Spleen (tissue), 11 donors: ENCODE measurements around the gene GLB1L. TPM values are rescaled to one million over a fixed set of nuclear protein-coding genes. Genes with fewer than 3 reads are reported as not detected.

Source experiments
- DNase-seq: peaks from one replicate; pipeline ENCODE4 v3.0.0-alpha.2; 2020
- H3K27ac ChIP-seq, 8 donors: fragments of 200-600 bp; sonication (generic) in 7 of 8; 1 replicate in 4 of 8; 2 replicates in 4 of 8; pipeline versions ENCODE4 v1.5.0 to v1.8.0; 2016 to 2021; ENCODE audit warnings: inconsistent platforms in 4 of 8, mild to moderate bottlenecking in 4 of 8, moderate library complexity in 1 of 8
- H3K27me3 ChIP-seq, 7 donors: fragments of 200-600 bp; sonication (generic) in 6 of 7; replicated peaks in 1 of 7; 1 replicate in 4 of 7; 2 replicates in 3 of 7; pipeline versions ENCODE4 v1.5.0 to v1.8.0; 2016 to 2021; ENCODE audit warnings: inconsistent platforms in 3 of 7, mild to moderate bottlenecking in 1 of 7
- H3K36me3 ChIP-seq, 6 donors: fragments of 200-600 bp; sonication (generic) in 5 of 6; 1 replicate in 4 of 6; 2 replicates in 2 of 6; pipeline versions ENCODE4 v1.5.0 to v1.8.0; 2016 to 2021; ENCODE audit warnings: inconsistent platforms in 2 of 6
- H3K4me1 ChIP-seq, 6 donors: fragments of 200-600 bp; sonication (generic) in 5 of 6; 1 replicate in 3 of 6; 2 replicates in 3 of 6; pipeline versions ENCODE4 v1.5.0 to v1.8.0; 2016 to 2021; ENCODE audit warnings: inconsistent platforms in 3 of 6
- H3K4me3 ChIP-seq, 8 donors: fragments of 200-600 bp; sonication (generic) in 7 of 8; 1 replicate in 4 of 8; 2 replicates in 4 of 8; pipeline versions ENCODE4 v1.5.0 to v1.8.0; 2016 to 2021; ENCODE audit warnings: inconsistent platforms in 4 of 8, mild to moderate bottlenecking in 4 of 8, moderate library complexity in 2 of 8
- H3K9me3 ChIP-seq, 8 donors: fragments of 200-600 bp; sonication (generic) in 7 of 8; 1 replicate in 4 of 8; 2 replicates in 4 of 8; pipeline versions ENCODE4 v1.5.0 to v1.8.0; 2016 to 2021; ENCODE audit warnings: inconsistent platforms in 4 of 8
- POLR2A ChIP-seq, 3 donors: fragments of 450-650 bp; IDR thresholded peaks; one replicate each; pipeline ENCODE4 v1.5.1; 2017; ENCODE audit warnings: antibody characterized with exemption in 3 of 3, mild to moderate bottlenecking in 1 of 3
- POLR2AphosphoS5 ChIP-seq, 3 donors: sonication (generic); formaldehyde crosslinking; IDR thresholded peaks; one replicate each; pipeline ENCODE4 v1.5.1; 2017; ENCODE audit warnings: antibody characterized with exemption in 3 of 3
- WGBS, 5 donors: extraction: QIAGEN DNeasy Blood & Tissue Kit in 3 of 5; methylation state at CpG; one replicate each; pipeline versions ENCODE4 v1.1.5 to v1.1.7; 2013 to 2018; 5-methylcytosine and 5-hydroxymethylcytosine counted together
- intact Hi-C: fragments of 100-400 bp; cut with DNase I; formaldehyde crosslinking; loops from one replicate; pipeline ENCODE4 v1.15.0; 2023; ENCODE audit warnings: low total_unique reads
- polyA plus RNA-seq, 3 donors: library from polyadenylated mRNA; stranded (reverse); fragments of 200-250 nt; gene quantifications; one replicate each; pipeline ENCODE4 v1.2.1, GENCODE V29; 2013
- total RNA-seq, 7 donors: library from RNA; depleted of rRNA in 3 of 7; stranded (reverse); fragments of >200 nt in 3 of 7; fragmentation: NEBNext Ultra II Directional in 4 of 7; extraction: Animal tissue kit (Norgen Biotek cat#: 25700) in 4 of 7; gene quantifications; one replicate each; pipeline versions ENCODE4 v1.1.0 to v1.2.1, GENCODE V29; 2016 to 2021
- TF ChIP-seq, protein P1 (sequence below), 11 experiments: fragments of 200-600 bp in 7 of 11; fragments of 450-650 bp in 4 of 11; sonication (generic) in 4 of 11; IDR thresholded peaks in 8 of 11; conservative IDR thresholded peaks in 3 of 11; 1 replicate in 7 of 11; 2 replicates in 4 of 11; pipeline versions ENCODE4 v1.4.0 to v1.8.0; 2016 to 2021; ENCODE audit warnings: antibody characterized with exemption in 11 of 11, inconsistent platforms in 4 of 11, mild to moderate bottlenecking in 1 of 11
- donor health status: healthy with polysubstance abuse.
- donor health status: DM: no; HTN: no; CAD: no; lungs with moderate emphysema.
- donor health status: DM: no; HTN: no; CAD: no.
- donor health status: Bipolar disorder and iron deficiency.
- donor health status: healthy.
- donor health status: DM: no; HTN: no; CAD: no.
- donor health status: DM: yes; HTN: yes; CAD: no.

GLB1L gene
- total and polyA plus RNA-seq, 10 donors, result 2.3 to 9.6 (median 7.5) TPM

- WGBS, 5 donors, result 83 to 92% (median 87%) methylated on average over 5 to 6 of the region's 6 CpGs
- H3K27me3 ChIP-seq, result no peaks in the 10 kb centered on the region
- H3K4me1 ChIP-seq, result peaks cover 23 to 67% (median 31%) of the 10 kb centered on the region in 6 donors
- DNase-seq, result no peak
- H3K27ac ChIP-seq, result no peak overlapping the region
- peaks cover 0 to 68% (median 19%) of the 10 kb centered on the region in 6 donors for H3K36me3 ChIP-seq
- H3K9me3 ChIP-seq, result no peaks in the 10 kb centered on the region
- TF ChIP-seq POLR2A (IDR thresholded peaks at IDR 0.05) (no peak), POLR2AphosphoS5 (IDR thresholded peaks at IDR 0.05) (no peak)
- TF ChIP-seq, protein P1, sequence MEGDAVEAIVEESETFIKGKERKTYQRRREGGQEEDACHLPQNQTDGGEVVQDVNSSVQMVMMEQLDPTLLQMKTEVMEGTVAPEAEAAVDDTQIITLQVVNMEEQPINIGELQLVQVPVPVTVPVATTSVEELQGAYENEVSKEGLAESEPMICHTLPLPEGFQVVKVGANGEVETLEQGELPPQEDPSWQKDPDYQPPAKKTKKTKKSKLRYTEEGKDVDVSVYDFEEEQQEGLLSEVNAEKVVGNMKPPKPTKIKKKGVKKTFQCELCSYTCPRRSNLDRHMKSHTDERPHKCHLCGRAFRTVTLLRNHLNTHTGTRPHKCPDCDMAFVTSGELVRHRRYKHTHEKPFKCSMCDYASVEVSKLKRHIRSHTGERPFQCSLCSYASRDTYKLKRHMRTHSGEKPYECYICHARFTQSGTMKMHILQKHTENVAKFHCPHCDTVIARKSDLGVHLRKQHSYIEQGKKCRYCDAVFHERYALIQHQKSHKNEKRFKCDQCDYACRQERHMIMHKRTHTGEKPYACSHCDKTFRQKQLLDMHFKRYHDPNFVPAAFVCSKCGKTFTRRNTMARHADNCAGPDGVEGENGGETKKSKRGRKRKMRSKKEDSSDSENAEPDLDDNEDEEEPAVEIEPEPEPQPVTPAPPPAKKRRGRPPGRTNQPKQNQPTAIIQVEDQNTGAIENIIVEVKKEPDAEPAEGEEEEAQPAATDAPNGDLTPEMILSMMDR (IDR thresholded peaks at IDR 0.05 in 8 of 11, conservative IDR thresholded peaks at IDR 0.05 in 3 of 11), result no peak
- intact Hi-C loops, result no loop called here
- H3K4me3 ChIP-seq, result no peak overlapping the region
Measured at GRCh38 chr2:219216535-219216915, 28.7 kb downstream of the GLB1L start.

GRCh38 chr2:219215871-219216534 lies 29.2 kb downstream of the GLB1L start:
- Histone ChIP-seq H3K4me1 (peaks cover 23 to 69% (median 36%) of the 10 kb centered on the region in 6 donors), H3K27ac (no peak overlapping the region), H3K9me3 (no peaks in the 10 kb centered on the region), H3K36me3 (peaks cover 0 to 65% (median 14%) of the 10 kb centered on the region in 6 donors), H3K27me3 (no peaks in the 10 kb centered on the region), H3K4me3 (no peak overlapping the region)
- WGBS, 5 donors, result 92 to 96% (median 94%) methylated on average over 24 to 27 of the region's 27 CpGs
- DNase-seq, result no peak
- intact Hi-C loops, result no loop called here
- TF ChIP-seq POLR2AphosphoS5 (IDR thresholded peaks at IDR 0.05), result no peak
- TF ChIP-seq POLR2A (IDR thresholded peaks at IDR 0.05), result no peak
- TF ChIP-seq, protein P1 (IDR thresholded peaks at IDR 0.05 in 8 of 11, conservative IDR thresholded peaks at IDR 0.05 in 3 of 11), result no peak

DNA sequence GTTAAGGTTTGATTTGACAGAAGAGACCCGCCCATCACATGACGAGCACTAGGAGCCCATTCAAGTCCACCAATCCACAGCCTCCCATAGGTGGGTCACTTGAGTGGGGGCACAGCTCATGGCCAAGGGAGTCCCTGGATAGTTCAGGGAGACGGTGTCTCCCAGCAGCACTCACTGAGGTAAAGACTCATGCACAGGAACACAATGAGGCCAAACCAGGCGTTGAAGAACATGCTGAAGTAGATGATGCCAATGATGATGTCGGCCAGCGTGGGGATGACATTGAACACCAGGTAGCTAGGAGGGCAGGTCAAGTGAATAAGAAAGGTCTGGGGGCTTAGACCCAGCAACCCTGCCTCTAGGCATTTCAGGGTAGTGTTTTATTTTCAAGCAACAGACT lies 30.5 kb downstream of the GLB1L start:
- H3K9me3 ChIP-seq, result no peaks in the 10 kb centered on the region
- peaks cover 0 to 65% (median 4%) of the 10 kb centered on the region in 6 donors for H3K36me3 ChIP-seq
- TF ChIP-seq POLR2AphosphoS5 (IDR thresholded peaks at IDR 0.05), result no peak
- TF ChIP-seq POLR2A (IDR thresholded peaks at IDR 0.05), result no peak
- TF ChIP-seq, protein P1 (IDR thresholded peaks at IDR 0.05 in 8 of 11, conservative IDR thresholded peaks at IDR 0.05 in 3 of 11), result no peak
- H3K27ac ChIP-seq, result no peak overlapping the region
- intact Hi-C loops, result no loop called here
- H3K4me1 ChIP-seq, result peaks cover 21 to 69% (median 35%) of the 10 kb centered on the region in 6 donors
- no peak overlapping the region for H3K4me3 ChIP-seq
- no peaks in the 10 kb centered on the region for H3K27me3 ChIP-seq
- DNase-seq, result no peak
- WGBS, 5 donors, result 86 to 97% (median 93%) methylated on average over 6 of the region's 6 CpGs

DNA sequence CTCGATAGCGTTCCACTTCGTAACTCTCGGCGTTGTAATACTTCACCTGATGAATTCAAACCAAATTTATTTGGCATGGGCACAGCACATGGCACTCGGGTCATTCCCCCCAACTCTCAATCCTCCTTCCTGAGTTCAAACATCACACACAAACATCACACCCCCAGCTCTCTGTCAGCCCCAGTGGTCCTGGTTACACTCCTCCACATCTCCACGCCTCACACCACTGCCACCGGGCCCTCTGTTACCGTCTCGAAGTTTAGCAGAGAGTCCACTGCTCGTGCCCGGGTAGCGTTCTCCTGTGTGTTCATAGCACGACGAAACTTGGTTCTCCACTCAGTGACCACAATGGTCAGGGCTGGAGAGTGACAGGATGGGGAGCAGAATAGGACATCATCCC lies 31.1 kb downstream of the GLB1L start:
- WGBS, 5 donors, result 94 to 97% (median 96%) methylated on average over 15 of the region's 15 CpGs

More for the DNA sequence above, 31.1 kb downstream of the GLB1L start:
- TF ChIP-seq POLR2A (IDR thresholded peaks at IDR 0.05) (no peak), POLR2AphosphoS5 (IDR thresholded peaks at IDR 0.05) (no peak)
- TF ChIP-seq, protein P1 (IDR thresholded peaks at IDR 0.05 in 8 of 11, conservative IDR thresholded peaks at IDR 0.05 in 3 of 11), result no peak
- no peaks in the 10 kb centered on the region for H3K9me3 ChIP-seq
- no peak overlapping the region for H3K4me3 ChIP-seq
- H3K36me3 ChIP-seq, result peaks cover 0 to 66% (median 7%) of the 10 kb centered on the region in 6 donors
- intact Hi-C loops, result no loop called here
- peaks cover 15 to 69% (median 31%) of the 10 kb centered on the region in 6 donors for H3K4me1 ChIP-seq
- no peak for DNase-seq
- H3K27me3 ChIP-seq, result no peaks in the 10 kb centered on the region
- peak overlapping the region in 1 of 8 donors; percentile 42 for H3K27ac ChIP-seq
